ENCODE data around the gene HOXB13.

GRCh38 chr17:48734333-48735061, 5.9 kb upstream of the HOXB13 start:
- TF ChIP-seq CTCF (IDR thresholded peaks at IDR 0.05) (no peak), POLR2A (IDR thresholded peaks at IDR 0.05) (no peak)

Measured in thyroid gland (tissue), 4 donors.